GM18517 (cell line): ENCODE data around the gene COL6A3.

Source experiments
- ATAC-seq: cut with Tn5 transposase; IDR thresholded peaks from one replicate; pipeline ENCODE4 v1.9.1; 2021; ENCODE audit warnings: mild to moderate bottlenecking, moderate library complexity; ENCODE audit not compliant: unreplicated experiment

COL6A3 gene

GRCh38 chr2:237276716-237277490, 137.1 kb downstream of the COL6A3 start:
- no peak for ATAC-seq
